Occipital lobe (tissue), 2 donors: Measurements from ENCODE around the gene TRIM8. TPM values are rescaled to one million over a fixed set of nuclear protein-coding genes. Genes with fewer than 3 reads are reported as not detected.
A peak's percentile ranks its signal among the peaks of the same experiment; 100 is the strongest.

Experiments used
- DNase-seq: peaks from one replicate; lab custom pipeline; 2025; lab: John Stamatoyannopoulos, UW
- total RNA-seq: library from RNA; depleted of rRNA; stranded (reverse); fragments of >200 nt; gene quantifications from one replicate; pipeline ENCODE4 v1.2.3, GENCODE V29; 2014

Gene TRIM8
- total RNA-seq, 1 donor from 2014 or later = 23.4 TPM

GRCh38 chr10:102615361-102615760 lies 28.9 kb upstream of the TRIM8 start:
- DNase-seq = no peak

GRCh38 chr10:102616066-102616770 lies 28.1 kb upstream of the TRIM8 start:
- DNase-seq = no peak

- no peak for DNase-seq
Measured at GRCh38 chr10:102617041-102617440, 27.2 kb upstream of the TRIM8 start.

- no peak for DNase-seq
Measured at GRCh38 chr10:102617816-102618215, 26.5 kb upstream of the TRIM8 start.

GRCh38 chr10:102619281-102619981 lies 24.8 kb upstream of the TRIM8 start:
- no peak for DNase-seq

GRCh38 chr10:102620138-102620590 lies 24.1 kb upstream of the TRIM8 start:
- no peak for DNase-seq

- DNase-seq = no peak
Measured at GRCh38 chr10:102620591-102621442, 23.5 kb upstream of the TRIM8 start.

GRCh38 chr10:102621443-102622325 lies 22.6 kb upstream of the TRIM8 start:
- no peak for DNase-seq

GRCh38 chr10:102624094-102624493 lies 20.2 kb upstream of the TRIM8 start:
- DNase-seq = no peak

GRCh38 chr10:102624751-102625645 lies 19.3 kb upstream of the TRIM8 start:
- no peak for DNase-seq

- no peak for DNase-seq
Measured at GRCh38 chr10:102626026-102626685, 18.1 kb upstream of the TRIM8 start.

GRCh38 chr10:102627291-102627735 lies 17.0 kb upstream of the TRIM8 start:
- no peak for DNase-seq

GRCh38 chr10:102627736-102628293 lies 16.5 kb upstream of the TRIM8 start:
- DNase-seq = no peak

GRCh38 chr10:102628451-102628911 lies 15.8 kb upstream of the TRIM8 start:
- peak; percentile 73 for DNase-seq

GRCh38 chr10:102629661-102630614 lies 14.3 kb upstream of the TRIM8 start:
- DNase-seq = no peak

- DNase-seq = no peak
Measured at GRCh38 chr10:102630663-102631062, 13.6 kb upstream of the TRIM8 start.

GRCh38 chr10:102631525-102632393 lies 12.5 kb upstream of the TRIM8 start:
- DNase-seq = no peak
